WTC11 (cell line): Measurements from ENCODE around the gene GALT. TPM values are rescaled to one million over a fixed set of nuclear protein-coding genes. Genes with fewer than 3 reads are reported as not detected.
A peak's percentile ranks its signal among the peaks of the same experiment; 100 is the strongest.

ENCODE experiments used
- ATAC-seq: fragments of 200-7000 bp; cut with Tn5 transposase; 2 replicates; pipeline ENCODE4 v1.10.0; 2021; ENCODE audit warnings: mild to moderate bottlenecking, moderate library complexity
- CTCF ChIA-PET: fragments of 300-600 bp; sonication (Branson Sonifier 250); formaldehyde crosslinking; loops from one replicate; lab custom pipeline; 2021; ENCODE audit warnings: antibody characterized with exemption; lab: Charles Lee
- POLR2A ChIA-PET: fragments of 350-600 bp; sonication (Branson Sonifier 250); formaldehyde crosslinking; loops from one replicate; lab custom pipeline; 2021; ENCODE audit warnings: antibody characterized with exemption; lab: Charles Lee
- DNase-seq: peaks from one replicate; pipeline ENCODE4 v3.0.0; 2021; ENCODE audit warnings: low spot score
- H3K27ac Mint-ChIP-seq: 2 replicates; pipeline ENCODE4 v1.8.0; 2021; ENCODE audit warnings: mixed read lengths
- H3K27me3 Mint-ChIP-seq: 2 replicates; pipeline ENCODE4 v1.8.0; 2021; ENCODE audit warnings: low read depth, mild to moderate bottlenecking, moderate library complexity, mixed read lengths
- H3K36me3 Mint-ChIP-seq: 2 replicates; pipeline ENCODE4 v1.8.0; 2021; ENCODE audit warnings: mixed read lengths
- H3K4me1 Mint-ChIP-seq: 2 replicates; pipeline ENCODE4 v1.8.0; 2022; ENCODE audit warnings: mixed read lengths
- H3K4me3 Mint-ChIP-seq: 2 replicates; pipeline ENCODE4 v1.8.0; 2021; ENCODE audit warnings: mild to moderate bottlenecking, moderate library complexity, mixed read lengths
- H3K9me3 Mint-ChIP-seq: 2 replicates; pipeline ENCODE4 v1.8.0; 2021; ENCODE audit warnings: mixed read lengths
- ATF1 ChIP-seq: sonication (generic); formaldehyde crosslinking; IDR thresholded peaks from 2 replicates; pipeline ENCODE4 v1.8.1; 2023; ENCODE audit warnings: mild to moderate bottlenecking, moderate library complexity, missing genetic modification reagents
- CBFB ChIP-seq: sonication (generic); formaldehyde crosslinking; IDR thresholded peaks from 2 replicates; pipeline ENCODE4 v1.8.1; 2022; ENCODE audit warnings: mild to moderate bottlenecking, low read depth, missing genetic modification reagents
- CREM ChIP-seq: sonication (generic); formaldehyde crosslinking; IDR thresholded peaks from 2 replicates; pipeline ENCODE4 v1.8.1; 2022; ENCODE audit warnings: mild to moderate bottlenecking, missing genetic modification reagents, moderate library complexity
- ELF4 ChIP-seq: sonication (generic); formaldehyde crosslinking; IDR thresholded peaks from 2 replicates; pipeline ENCODE4 v1.8.1; 2022; ENCODE audit warnings: low read depth, mild to moderate bottlenecking, moderate library complexity, missing genetic modification reagents
- ETV6 ChIP-seq: sonication (generic); formaldehyde crosslinking; IDR thresholded peaks from 2 replicates; pipeline ENCODE4 v1.8.1; 2022; ENCODE audit warnings: mild to moderate bottlenecking, missing genetic modification reagents
- FOXJ3 ChIP-seq: sonication (generic); formaldehyde crosslinking; IDR thresholded peaks from 2 replicates; pipeline ENCODE4 v1.9.0; 2021; ENCODE audit warnings: missing genetic modification reagents, mild to moderate bottlenecking, borderline replicate concordance
- MYBL2 ChIP-seq: sonication (generic); formaldehyde crosslinking; IDR thresholded peaks from 2 replicates; pipeline ENCODE4 v1.8.1; 2023; ENCODE audit warnings: mild to moderate bottlenecking, moderate library complexity, missing genetic modification reagents
- NR2C2 ChIP-seq: sonication (generic); formaldehyde crosslinking; IDR thresholded peaks from 2 replicates; pipeline ENCODE4 v1.8.0; 2022; ENCODE audit warnings: mild to moderate bottlenecking, missing genetic modification reagents
- SMAD4 ChIP-seq: sonication (generic); formaldehyde crosslinking; IDR thresholded peaks from 2 replicates; pipeline ENCODE4 v1.8.0; 2022; ENCODE audit warnings: mild to moderate bottlenecking, missing genetic modification reagents
- SP1 ChIP-seq: sonication (generic); formaldehyde crosslinking; conservative IDR thresholded peaks from 2 replicates; pipeline ENCODE4 v1.8.1; 2022; ENCODE audit warnings: missing genetic modification reagents
- TCF7 ChIP-seq: sonication (generic); formaldehyde crosslinking; IDR thresholded peaks from 2 replicates; pipeline ENCODE4 v1.8.0; 2022; ENCODE audit warnings: mild to moderate bottlenecking, low read depth, missing genetic modification reagents, moderate library complexity
- TEAD4 ChIP-seq: sonication (generic); formaldehyde crosslinking; IDR thresholded peaks from 2 replicates; pipeline ENCODE4 v1.8.0; 2022; ENCODE audit warnings: mild to moderate bottlenecking, missing genetic modification reagents
- ZNF121 ChIP-seq: sonication (generic); formaldehyde crosslinking; IDR thresholded peaks from 2 replicates; pipeline ENCODE4 v1.8.0; 2023; ENCODE audit warnings: missing genetic modification reagents
- ZNF138 ChIP-seq: sonication (generic); formaldehyde crosslinking; conservative IDR thresholded peaks from 2 replicates; pipeline ENCODE4 v1.8.1; 2022; ENCODE audit warnings: mild to moderate bottlenecking, moderate library complexity, missing genetic modification reagents
- ZNF232 ChIP-seq: sonication (generic); formaldehyde crosslinking; IDR thresholded peaks from 2 replicates; pipeline ENCODE4 v1.8.0; 2022; ENCODE audit warnings: mild to moderate bottlenecking, missing genetic modification reagents
- ZNF263 ChIP-seq: sonication (generic); formaldehyde crosslinking; IDR thresholded peaks from 2 replicates; pipeline ENCODE4 v1.8.1; 2022; ENCODE audit warnings: low read depth, mild to moderate bottlenecking, moderate library complexity, missing genetic modification reagents
- ZNF532 ChIP-seq: fragments of 250-450 bp; sonication (Bioruptor Pico); IDR thresholded peaks from 2 replicates; pipeline ENCODE4 v1.9.0; 2021; ENCODE audit warnings: mild to moderate bottlenecking, borderline replicate concordance
- ZNF671 ChIP-seq: fragments of 250-450 bp; sonication (Bioruptor Pico); IDR thresholded peaks from 2 replicates; pipeline ENCODE4 v1.8.0; 2021; ENCODE audit warnings: mild to moderate bottlenecking
- total RNA-seq: library from RNA; stranded (reverse); gene quantifications from 3 replicates; pipeline ENCODE4 v1.2.3, GENCODE V29; 2021
- TF ChIP-seq, protein P1 (sequence below): fragments of 250-450 bp; sonication (Bioruptor Pico); IDR thresholded peaks from 2 replicates; pipeline ENCODE4 v1.9.0; 2021; ENCODE audit warnings: moderate library complexity, mild to moderate bottlenecking, inconsistent platforms, borderline replicate concordance
- TF ChIP-seq, protein P2 (sequence below): sonication (generic); formaldehyde crosslinking; conservative IDR thresholded peaks from 2 replicates; pipeline ENCODE4 v1.8.1; 2023; ENCODE audit warnings: mild to moderate bottlenecking, low read depth, missing genetic modification reagents, moderate library complexity

Gene GALT
- total RNA-seq, 1 experiment from 2014 or later = 39.7 TPM

- POLR2A ChIA-PET = interaction anchor here (1.3 kb wide), 1 partner anchor 50 kb away, joined by 3 read pairs; no protein-coding TSS in a partner anchor
- Mint-ChIP-seq H3K4me1 (peaks cover 32% of the 10 kb centered on the region), H3K27me3 (no peaks in the 10 kb centered on the region; the same call in 1 of the 2 replicates), H3K36me3 (peaks cover 18% of the 10 kb centered on the region), H3K9me3 (no peaks in the 10 kb centered on the region)
- CTCF ChIA-PET = interaction anchor here (1.4 to 4.2 kb wide), 2 partner anchors 12 to 39 kb away, joined by 4 to 31 read pairs; no protein-coding TSS in a partner anchor
- no peak for DNase-seq
- TF ChIP-seq ZNF532 (no peak), ELF4 (CRISPR knock-in tag) (no peak), ZNF121 (CRISPR knock-in tag) (no peak), MYBL2 (no peak), NR2C2 (CRISPR knock-in tag) (no peak), FOXJ3 (CRISPR knock-in tag) (no peak), ETV6 (CRISPR knock-in tag) (no peak), CREM (CRISPR knock-in tag) (no peak)
- TF ChIP-seq, protein P1, sequence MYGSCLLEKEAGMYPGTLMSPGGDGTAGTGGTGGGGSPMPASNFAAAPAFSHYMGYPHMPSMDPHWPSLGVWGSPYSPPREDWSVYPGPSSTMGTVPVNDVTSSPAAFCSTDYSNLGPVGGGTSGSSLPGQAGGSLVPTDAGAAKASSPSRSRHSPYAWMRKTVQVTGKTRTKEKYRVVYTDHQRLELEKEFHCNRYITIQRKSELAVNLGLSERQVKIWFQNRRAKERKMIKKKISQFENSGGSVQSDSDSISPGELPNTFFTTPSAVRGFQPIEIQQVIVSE (CRISPR knock-in tag) = no peak
- TF ChIP-seq, all 79 proteins: peak for 0
- no peak for ATAC-seq
- peak overlapping the region; percentile 81 for H3K4me3 Mint-ChIP-seq
- H3K27ac Mint-ChIP-seq = peak overlapping the region; percentile 47; the same call in 1 of the 2 replicates
Observed at GRCh38 chr9:34652602-34653000, 6.1 kb downstream of the GALT start.

- Mint-ChIP-seq H3K27ac (peak overlapping the region; percentile 15; the same call in 1 of the 2 replicates), H3K4me1 (peaks cover 29% of the 10 kb centered on the region), H3K4me3 (peak overlapping the region; percentile 1; the same call in 1 of the 2 replicates), H3K27me3 (no peaks in the 10 kb centered on the region; the same call in 1 of the 2 replicates), H3K36me3 (peaks cover 12% of the 10 kb centered on the region), H3K9me3 (no peaks in the 10 kb centered on the region)
- CTCF ChIA-PET = interaction anchor here (0.8 to 4.2 kb wide), 3 partner anchors 11 to 49 kb away, joined by 3 to 31 read pairs (median 5); no protein-coding TSS in a partner anchor
- TF ChIP-seq TCF7 (CRISPR knock-in tag) = no peak
- no peak for TF ChIP-seq ZNF263 (CRISPR knock-in tag)
- no peak for TF ChIP-seq SP1
- no peak for TF ChIP-seq CBFB (CRISPR knock-in tag)
- TF ChIP-seq ZNF138 (CRISPR knock-in tag) = no peak
- TF ChIP-seq ZNF232 (CRISPR knock-in tag) = no peak
- TF ChIP-seq TEAD4 = no peak
- no peak for TF ChIP-seq SMAD4 (CRISPR knock-in tag)
- TF ChIP-seq ATF1 (CRISPR knock-in tag) = no peak
- TF ChIP-seq, protein P2, sequence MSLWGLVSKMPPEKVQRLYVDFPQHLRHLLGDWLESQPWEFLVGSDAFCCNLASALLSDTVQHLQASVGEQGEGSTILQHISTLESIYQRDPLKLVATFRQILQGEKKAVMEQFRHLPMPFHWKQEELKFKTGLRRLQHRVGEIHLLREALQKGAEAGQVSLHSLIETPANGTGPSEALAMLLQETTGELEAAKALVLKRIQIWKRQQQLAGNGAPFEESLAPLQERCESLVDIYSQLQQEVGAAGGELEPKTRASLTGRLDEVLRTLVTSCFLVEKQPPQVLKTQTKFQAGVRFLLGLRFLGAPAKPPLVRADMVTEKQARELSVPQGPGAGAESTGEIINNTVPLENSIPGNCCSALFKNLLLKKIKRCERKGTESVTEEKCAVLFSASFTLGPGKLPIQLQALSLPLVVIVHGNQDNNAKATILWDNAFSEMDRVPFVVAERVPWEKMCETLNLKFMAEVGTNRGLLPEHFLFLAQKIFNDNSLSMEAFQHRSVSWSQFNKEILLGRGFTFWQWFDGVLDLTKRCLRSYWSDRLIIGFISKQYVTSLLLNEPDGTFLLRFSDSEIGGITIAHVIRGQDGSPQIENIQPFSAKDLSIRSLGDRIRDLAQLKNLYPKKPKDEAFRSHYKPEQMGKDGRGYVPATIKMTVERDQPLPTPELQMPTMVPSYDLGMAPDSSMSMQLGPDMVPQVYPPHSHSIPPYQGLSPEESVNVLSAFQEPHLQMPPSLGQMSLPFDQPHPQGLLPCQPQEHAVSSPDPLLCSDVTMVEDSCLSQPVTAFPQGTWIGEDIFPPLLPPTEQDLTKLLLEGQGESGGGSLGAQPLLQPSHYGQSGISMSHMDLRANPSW (CRISPR knock-in tag) = no peak
- no peak for TF ChIP-seq ZNF121 (CRISPR knock-in tag)
- TF ChIP-seq, protein P1 (CRISPR knock-in tag) = no peak
- no peak for TF ChIP-seq MYBL2
- TF ChIP-seq ZNF671 (CRISPR knock-in tag) = no peak
- POLR2A ChIA-PET = interaction anchor here (0.5 kb wide), 1 partner anchor 105 kb away, joined by 3 read pairs; no protein-coding TSS in a partner anchor
- no peak for DNase-seq
- ATAC-seq = peak; percentile 6
Observed at GRCh38 chr9:34653151-34654072, 6.9 kb downstream of the GALT start.
